Endodermal cell (in vitro differentiated cells): ENCODE data around the gene EXOC1L. TPM values are rescaled to one million over a fixed set of nuclear protein-coding genes. Genes with fewer than 3 reads are reported as not detected.

Experiments used
- DNase-seq: peaks from one replicate; pipeline ENCODE4 v3.0.0-alpha.2; 2017
- H3K27ac ChIP-seq: 2 replicates; pipeline ENCODE4 v1.5.1; 2013; ENCODE audit warnings: mild to moderate bottlenecking, low read depth, low read length, moderate library complexity
- H3K27me3 ChIP-seq: 2 replicates; pipeline ENCODE4 v1.6.1; 2013; ENCODE audit warnings: mild to moderate bottlenecking, low read length, moderate library complexity; ENCODE audit not compliant: insufficient read depth, control insufficient read depth, poor library complexity, severe bottlenecking
- H3K36me3 ChIP-seq: 2 replicates; pipeline ENCODE4 v1.7.0; 2013; ENCODE audit warnings: mild to moderate bottlenecking, low read length, moderate library complexity; ENCODE audit not compliant: control insufficient read depth, insufficient read depth
- H3K4me1 ChIP-seq: one replicate; pipeline ENCODE4 v1.7.0; 2013; ENCODE audit warnings: low read length; ENCODE audit not compliant: control insufficient read depth, insufficient read depth
- H3K4me3 ChIP-seq: 2 replicates; pipeline ENCODE4 v1.5.1; 2013; ENCODE audit warnings: mild to moderate bottlenecking, low read length, moderate library complexity
- H3K9ac ChIP-seq: 2 replicates; pipeline ENCODE4 v1.6.1; 2013; ENCODE audit warnings: mild to moderate bottlenecking, low read length, moderate library complexity; ENCODE audit not compliant: poor library complexity, severe bottlenecking; ENCODE audit errors: extremely low read depth
- H3K9me3 ChIP-seq: 2 replicates; pipeline ENCODE4 v1.6.1; 2013; ENCODE audit warnings: mild to moderate bottlenecking, low read length, moderate library complexity; ENCODE audit not compliant: control insufficient read depth
- H3K27ac Mint-ChIP-seq: 2 replicates; pipeline ENCODE4 v1.8.0; 2020; ENCODE audit warnings: mixed read lengths
- H3K27me3 Mint-ChIP-seq: 2 replicates; pipeline ENCODE4 v1.8.0; 2021; ENCODE audit warnings: mild to moderate bottlenecking, mixed read lengths; ENCODE audit not compliant: insufficient read depth
- H3K36me3 Mint-ChIP-seq: 2 replicates; pipeline ENCODE4 v1.8.0; 2020; ENCODE audit warnings: low read depth, mixed read lengths
- H3K4me1 Mint-ChIP-seq: 2 replicates; pipeline ENCODE4 v1.8.0; 2020; ENCODE audit warnings: mixed read lengths
- H3K4me3 Mint-ChIP-seq: 2 replicates; pipeline ENCODE4 v1.8.0; 2020; ENCODE audit warnings: mild to moderate bottlenecking, moderate library complexity, mixed read lengths
- H3K9me3 Mint-ChIP-seq: 2 replicates; pipeline ENCODE4 v1.8.0; 2020; ENCODE audit warnings: mild to moderate bottlenecking, mixed read lengths
- WGBS, 2 experiments: methylation state at CpG; one replicate each; pipeline versions ENCODE4 v1.1.5 to v1.1.7; 2013; ENCODE audit warnings: missing lambda C conversion rate in 2 of 2, mixed read lengths in 1 of 2; ENCODE audit not compliant: insufficient coverage in 1 of 2, insufficient read length in 1 of 2; 5-methylcytosine and 5-hydroxymethylcytosine counted together
- total RNA-seq, 2 donors: library from RNA; stranded (reverse); fragmentation: NEBNext Ultra II Directional in 1 of 2; extraction: Animal tissue kit (Norgen Biotek cat#: 25700) in 1 of 2; gene quantifications; 2 replicates in 1 of 2; 3 replicates in 1 of 2; pipeline ENCODE4 v1.2.1, GENCODE V29; 2021
- TF ChIP-seq, protein P1 (sequence below): fragments of 200-600 bp; sonication (generic); conservative IDR thresholded peaks from 2 replicates; pipeline ENCODE4 v1.5.0; 2021; ENCODE audit warnings: antibody characterized with exemption, mild to moderate bottlenecking

EXOC1L gene
- total RNA-seq, 2 donors from 2014 or later = not detected

GRCh38 chr4:55830716-55831115 is 11.1 kb downstream of the EXOC1L start:
- DNase-seq = no peak
- H3K27ac ChIP-seq = no peak overlapping the region
- H3K27me3 Mint-ChIP-seq = peaks cover 9% of the 10 kb centered on the region
- H3K36me3 ChIP-seq = no peaks in the 10 kb centered on the region
- TF ChIP-seq, protein P1, sequence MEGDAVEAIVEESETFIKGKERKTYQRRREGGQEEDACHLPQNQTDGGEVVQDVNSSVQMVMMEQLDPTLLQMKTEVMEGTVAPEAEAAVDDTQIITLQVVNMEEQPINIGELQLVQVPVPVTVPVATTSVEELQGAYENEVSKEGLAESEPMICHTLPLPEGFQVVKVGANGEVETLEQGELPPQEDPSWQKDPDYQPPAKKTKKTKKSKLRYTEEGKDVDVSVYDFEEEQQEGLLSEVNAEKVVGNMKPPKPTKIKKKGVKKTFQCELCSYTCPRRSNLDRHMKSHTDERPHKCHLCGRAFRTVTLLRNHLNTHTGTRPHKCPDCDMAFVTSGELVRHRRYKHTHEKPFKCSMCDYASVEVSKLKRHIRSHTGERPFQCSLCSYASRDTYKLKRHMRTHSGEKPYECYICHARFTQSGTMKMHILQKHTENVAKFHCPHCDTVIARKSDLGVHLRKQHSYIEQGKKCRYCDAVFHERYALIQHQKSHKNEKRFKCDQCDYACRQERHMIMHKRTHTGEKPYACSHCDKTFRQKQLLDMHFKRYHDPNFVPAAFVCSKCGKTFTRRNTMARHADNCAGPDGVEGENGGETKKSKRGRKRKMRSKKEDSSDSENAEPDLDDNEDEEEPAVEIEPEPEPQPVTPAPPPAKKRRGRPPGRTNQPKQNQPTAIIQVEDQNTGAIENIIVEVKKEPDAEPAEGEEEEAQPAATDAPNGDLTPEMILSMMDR = no peak
- no peak overlapping the region for H3K27ac Mint-ChIP-seq
- no peaks in the 10 kb centered on the region for H3K36me3 Mint-ChIP-seq
- WGBS, 2 experiments = 86 to 100% methylated on average over 3 to 4 of the region's 4 CpGs
- H3K9me3 ChIP-seq = no peaks in the 10 kb centered on the region
- H3K9me3 Mint-ChIP-seq = no peaks in the 10 kb centered on the region
- H3K4me3 Mint-ChIP-seq = no peak overlapping the region
- H3K4me1 Mint-ChIP-seq = no peaks in the 10 kb centered on the region
- no peak overlapping the region for H3K9ac ChIP-seq
- H3K4me3 ChIP-seq = no peak overlapping the region
- no peaks in the 10 kb centered on the region for H3K4me1 ChIP-seq
- peaks cover 9% of the 10 kb centered on the region for H3K27me3 ChIP-seq

DNA sequence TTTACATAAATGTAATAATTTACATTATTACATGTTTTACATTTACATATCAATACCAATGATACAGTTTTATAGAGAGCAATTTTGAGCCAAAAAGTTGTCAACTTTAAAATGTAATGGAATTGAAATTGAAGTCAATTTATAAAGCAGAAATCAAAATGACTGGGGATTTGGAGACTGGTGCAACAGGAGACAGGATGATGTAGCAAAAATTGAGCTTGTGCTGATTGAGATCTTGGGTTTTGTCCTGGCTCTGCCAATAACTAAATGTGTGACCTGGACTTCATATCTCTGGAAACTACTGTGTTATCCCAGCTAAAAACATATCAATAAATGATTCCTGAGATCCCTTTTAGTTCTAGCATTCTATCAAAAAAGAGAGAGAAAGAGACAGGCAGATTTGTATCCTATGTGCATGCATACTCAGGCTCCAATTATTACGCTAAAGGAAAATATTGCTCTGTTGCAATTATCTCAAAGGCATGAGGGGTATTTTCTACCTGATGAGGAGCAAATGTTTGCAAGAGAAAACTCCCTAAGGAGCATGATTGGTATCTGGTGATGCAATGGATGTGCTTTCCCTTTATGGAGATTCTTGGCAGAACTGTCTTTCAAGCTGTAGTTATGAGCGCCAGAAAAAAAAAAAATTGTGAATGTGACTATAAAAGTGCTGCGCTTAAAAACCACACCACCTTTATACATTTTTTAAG is 14.7 kb downstream of the EXOC1L start:
- Histone ChIP-seq H3K27me3 (peaks cover 9% of the 10 kb centered on the region), H3K4me1 (no peaks in the 10 kb centered on the region), H3K4me3 (no peak overlapping the region), H3K9me3 (peaks cover 12% of the 10 kb centered on the region), H3K9ac (no peak overlapping the region), H3K27ac (no peak overlapping the region), H3K36me3 (no peaks in the 10 kb centered on the region)
- TF ChIP-seq, protein P1 = no peak
- Mint-ChIP-seq H3K27ac (no peak overlapping the region), H3K9me3 (peaks cover 19% of the 10 kb centered on the region), H3K36me3 (peaks cover 3% of the 10 kb centered on the region), H3K27me3 (peaks cover 10% of the 10 kb centered on the region), H3K4me3 (no peak overlapping the region), H3K4me1 (no peaks in the 10 kb centered on the region)
- 80 to 100% methylated on average over 1 to 2 of the region's 3 CpGs for WGBS, 2 experiments
- DNase-seq = no peak

DNA sequence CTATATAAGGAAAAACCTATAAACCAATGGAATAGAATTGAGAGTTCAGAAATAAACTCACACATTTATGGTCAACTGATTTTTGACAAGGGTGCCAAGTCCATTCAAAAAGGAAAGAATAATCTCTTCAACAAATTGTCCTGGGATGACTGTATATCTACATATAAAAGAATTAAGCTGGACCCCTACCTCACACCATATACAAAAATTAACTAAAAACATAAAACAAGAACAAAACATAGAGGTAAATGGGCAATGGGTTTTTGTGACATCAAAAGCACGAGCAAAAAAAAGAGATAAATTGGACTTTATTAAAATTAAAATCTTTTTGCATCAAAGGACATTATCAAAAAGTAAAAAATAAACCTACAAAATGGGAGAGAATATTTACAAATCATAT is 18.3 kb downstream of the EXOC1L start:
- no peak overlapping the region for H3K9ac ChIP-seq
- H3K27ac Mint-ChIP-seq = no peak overlapping the region
- H3K27me3 Mint-ChIP-seq = peaks cover 1% of the 10 kb centered on the region

More for the DNA sequence above, 18.3 kb downstream of the EXOC1L start:
- DNase-seq = no peak
- Mint-ChIP-seq H3K36me3 (peaks cover 3% of the 10 kb centered on the region), H3K9me3 (peaks cover 38% of the 10 kb centered on the region), H3K4me1 (peaks cover 2% of the 10 kb centered on the region), H3K4me3 (no peak overlapping the region)
- H3K36me3 ChIP-seq = no peaks in the 10 kb centered on the region
- peaks cover 25% of the 10 kb centered on the region for H3K9me3 ChIP-seq
- no peaks in the 10 kb centered on the region for H3K27me3 ChIP-seq
- WGBS, 2 experiments = no CpG with 5 or more reads among the region's 1 CpG
- peak overlapping the region; percentile 18 for H3K4me3 ChIP-seq
- TF ChIP-seq, protein P1 = no peak
- H3K4me1 ChIP-seq = no peaks in the 10 kb centered on the region
- no peak overlapping the region for H3K27ac ChIP-seq
